HG02970 (cell line): ENCODE results near the gene HTR5A.

Experiments
- ATAC-seq: cut with Tn5 transposase; IDR thresholded peaks from one replicate; pipeline ENCODE4 v1.9.1; 2021; ENCODE audit warnings: mild to moderate bottlenecking, moderate library complexity, moderate number of reproducible peaks; ENCODE audit not compliant: unreplicated experiment, low FRiP score

HTR5A gene

GRCh38 chr7:155084969-155085368 is 14.8 kb downstream of the HTR5A start:
- ATAC-seq, result no peak

- ATAC-seq, result no peak
Measured at GRCh38 chr7:155090684-155091083, 20.6 kb downstream of the HTR5A start.

- ATAC-seq, result no peak
Measured at GRCh38 chr7:155093596-155093995, 23.5 kb downstream of the HTR5A start.

GRCh38 chr7:155094636-155095135 is 24.6 kb downstream of the HTR5A start:
- no peak for ATAC-seq

- no peak for ATAC-seq
Measured at GRCh38 chr7:155097338-155097737, 27.2 kb downstream of the HTR5A start.

GRCh38 chr7:155103839-155104238 is 33.7 kb downstream of the HTR5A start:
- ATAC-seq, result no peak

GRCh38 chr7:155104913-155105312 is 34.8 kb downstream of the HTR5A start:
- no peak for ATAC-seq

- no peak for ATAC-seq
Measured at GRCh38 chr7:155106356-155106755, 36.2 kb downstream of the HTR5A start.

- ATAC-seq, result no peak
Measured at GRCh38 chr7:155107126-155107525, 37.0 kb downstream of the HTR5A start.

GRCh38 chr7:155108144-155108901 is 38.2 kb downstream of the HTR5A start:
- ATAC-seq, result no peak

- no peak for ATAC-seq
Measured at GRCh38 chr7:155109121-155109520, 39.0 kb downstream of the HTR5A start.

- no peak for ATAC-seq
Measured at GRCh38 chr7:155115288-155115687, 45.2 kb downstream of the HTR5A start.

GRCh38 chr7:155119801-155120382 is 49.8 kb downstream of the HTR5A start:
- no peak for ATAC-seq

GRCh38 chr7:155120460-155120859 is 50.3 kb downstream of the HTR5A start:
- no peak for ATAC-seq

GRCh38 chr7:155122831-155123230 is 52.7 kb downstream of the HTR5A start:
- ATAC-seq, result no peak

- ATAC-seq, result no peak
Measured at GRCh38 chr7:155123413-155123812, 53.3 kb downstream of the HTR5A start.

GRCh38 chr7:155124706-155125105 is 54.6 kb downstream of the HTR5A start:
- no peak for ATAC-seq

GRCh38 chr7:155129186-155129585 is 59.1 kb downstream of the HTR5A start:
- no peak for ATAC-seq

- ATAC-seq, result no peak
Measured at GRCh38 chr7:155129789-155130188, 59.7 kb downstream of the HTR5A start.

GRCh38 chr7:155130493-155130892 is 60.4 kb downstream of the HTR5A start:
- ATAC-seq, result no peak

GRCh38 chr7:155131090-155131489 is 61.0 kb downstream of the HTR5A start:
- ATAC-seq, result no peak

- no peak for ATAC-seq
Measured at GRCh38 chr7:155132431-155132830, 62.3 kb downstream of the HTR5A start.
